Fibroblast of pulmonary artery (primary cell): ENCODE data around the gene CALHM5.

Experiments used
- DNase-seq: peaks from one replicate; pipeline ENCODE4 v3.0.0-alpha.2; 2010; ENCODE audit warnings: low read depth
- H3K4me3 ChIP-seq: replicated peaks from 2 replicates; pipeline ENCODE4 v1.5.1; 2011; ENCODE audit warnings: low read depth, mild to moderate bottlenecking, control low read depth, low read length, moderate library complexity
- TF ChIP-seq, protein P1 (sequence below): IDR thresholded peaks from 2 replicates; pipeline ENCODE4 v1.5.1; 2011; ENCODE audit warnings: mild to moderate bottlenecking, control low read depth, low read length, inconsistent platforms; ENCODE audit errors: missing control alignments

CALHM5 gene

DNA sequence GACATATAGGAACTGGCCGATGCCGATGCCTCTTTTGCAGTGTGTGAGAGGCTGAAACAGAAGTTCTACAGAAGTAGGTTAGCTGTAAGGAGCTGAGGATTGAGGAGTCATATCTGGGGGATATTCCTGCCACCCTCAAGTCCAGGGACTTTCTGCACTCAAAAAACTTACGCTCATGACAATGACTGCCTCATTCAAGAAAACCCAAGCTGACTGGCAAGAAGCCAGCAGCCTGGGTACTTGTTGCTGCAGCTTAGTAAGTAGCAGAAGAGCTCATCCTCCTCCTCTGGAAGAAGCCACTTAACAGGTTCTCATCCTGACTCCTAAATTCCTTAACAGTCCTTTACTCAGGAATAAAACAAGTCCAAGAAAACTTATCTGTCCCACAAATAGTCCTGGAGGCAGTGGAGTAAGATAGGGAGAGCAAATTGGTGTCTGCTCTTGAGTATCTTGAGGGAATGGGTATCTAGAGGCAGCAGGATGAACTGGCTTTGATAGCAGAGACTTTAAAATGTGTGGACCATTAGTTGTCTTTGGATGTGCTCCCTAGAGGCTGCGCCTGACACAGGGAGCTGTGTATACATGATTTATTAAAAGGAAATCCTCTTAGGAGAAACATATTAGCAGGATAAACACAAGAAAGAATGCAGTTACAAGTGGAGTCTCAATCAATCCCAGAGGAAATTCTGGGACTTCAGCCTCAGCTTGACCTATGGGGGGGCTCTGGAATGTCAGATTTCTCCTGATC, 7.4 kb downstream of the CALHM5 start:
- TF ChIP-seq, protein P1, sequence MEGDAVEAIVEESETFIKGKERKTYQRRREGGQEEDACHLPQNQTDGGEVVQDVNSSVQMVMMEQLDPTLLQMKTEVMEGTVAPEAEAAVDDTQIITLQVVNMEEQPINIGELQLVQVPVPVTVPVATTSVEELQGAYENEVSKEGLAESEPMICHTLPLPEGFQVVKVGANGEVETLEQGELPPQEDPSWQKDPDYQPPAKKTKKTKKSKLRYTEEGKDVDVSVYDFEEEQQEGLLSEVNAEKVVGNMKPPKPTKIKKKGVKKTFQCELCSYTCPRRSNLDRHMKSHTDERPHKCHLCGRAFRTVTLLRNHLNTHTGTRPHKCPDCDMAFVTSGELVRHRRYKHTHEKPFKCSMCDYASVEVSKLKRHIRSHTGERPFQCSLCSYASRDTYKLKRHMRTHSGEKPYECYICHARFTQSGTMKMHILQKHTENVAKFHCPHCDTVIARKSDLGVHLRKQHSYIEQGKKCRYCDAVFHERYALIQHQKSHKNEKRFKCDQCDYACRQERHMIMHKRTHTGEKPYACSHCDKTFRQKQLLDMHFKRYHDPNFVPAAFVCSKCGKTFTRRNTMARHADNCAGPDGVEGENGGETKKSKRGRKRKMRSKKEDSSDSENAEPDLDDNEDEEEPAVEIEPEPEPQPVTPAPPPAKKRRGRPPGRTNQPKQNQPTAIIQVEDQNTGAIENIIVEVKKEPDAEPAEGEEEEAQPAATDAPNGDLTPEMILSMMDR: no peak
- DNase-seq: no peak

DNA sequence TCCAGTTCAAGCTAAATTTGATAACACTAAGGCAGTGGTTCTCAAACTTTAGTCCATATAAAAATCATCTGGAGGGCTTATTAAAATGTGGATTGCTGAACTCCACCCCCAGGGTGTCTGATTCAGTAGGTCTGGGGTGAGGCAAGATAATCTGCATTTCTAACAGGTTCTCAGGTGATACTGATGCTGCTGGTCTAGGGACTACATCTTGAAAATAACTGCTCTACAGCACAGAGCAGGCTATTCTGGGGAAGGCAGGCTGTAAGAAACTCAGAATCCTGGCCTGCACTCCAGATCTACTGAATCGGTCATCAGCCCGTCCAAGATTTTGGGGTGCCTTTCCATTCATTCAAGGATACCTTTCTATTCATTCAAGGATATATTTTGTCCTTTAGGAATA, 11.5 kb downstream of the CALHM5 start:
- H3K4me3 ChIP-seq: no peak overlapping the region
- no peak for DNase-seq
- TF ChIP-seq, protein P1: no peak

More for the DNA sequence above, 7.4 kb downstream of the CALHM5 start:
- H3K4me3 ChIP-seq: no peak overlapping the region

DNA sequence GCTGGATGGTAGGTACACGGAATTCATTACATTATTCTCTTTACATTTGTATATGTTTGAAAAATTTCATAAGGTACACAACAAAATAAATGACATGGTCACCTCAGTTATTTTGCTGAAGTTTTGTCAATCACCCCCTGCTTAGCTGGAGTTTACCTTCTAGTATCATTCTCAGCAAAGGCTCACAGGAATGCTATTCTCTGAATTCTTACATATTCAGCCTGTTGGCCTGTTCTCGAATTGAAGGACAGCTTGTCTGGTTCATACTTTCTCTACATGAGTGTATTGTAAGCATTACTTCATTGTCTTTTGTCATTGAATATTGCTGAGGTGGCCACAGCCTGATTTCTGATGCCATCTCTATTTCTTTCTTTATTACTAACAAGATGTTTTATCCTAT, 12.8 kb downstream of the CALHM5 start:
- DNase-seq: no peak
- TF ChIP-seq, protein P1: no peak
- no peak overlapping the region for H3K4me3 ChIP-seq

DNA sequence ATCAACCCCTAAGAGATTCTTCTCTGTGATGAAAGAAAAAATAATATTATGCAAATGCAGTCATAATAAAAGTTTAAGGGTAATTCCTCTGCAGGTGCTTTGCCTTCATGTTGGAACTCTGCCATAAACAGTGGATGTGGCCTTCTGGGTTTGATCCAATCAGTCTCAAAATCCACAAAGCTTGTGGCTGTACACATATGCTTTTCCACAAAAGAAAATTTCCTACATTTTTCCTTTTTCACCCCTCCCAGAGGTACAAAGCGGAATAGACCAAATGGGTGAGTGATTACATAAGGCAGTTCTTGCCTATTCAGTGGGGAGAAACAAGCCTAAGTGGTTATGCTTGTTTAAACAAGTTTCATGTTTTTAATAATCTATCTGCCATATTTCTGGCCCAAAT, 16.7 kb downstream of the CALHM5 start:
- no peak for DNase-seq
- TF ChIP-seq, protein P1: no peak
- no peak overlapping the region for H3K4me3 ChIP-seq

DNA sequence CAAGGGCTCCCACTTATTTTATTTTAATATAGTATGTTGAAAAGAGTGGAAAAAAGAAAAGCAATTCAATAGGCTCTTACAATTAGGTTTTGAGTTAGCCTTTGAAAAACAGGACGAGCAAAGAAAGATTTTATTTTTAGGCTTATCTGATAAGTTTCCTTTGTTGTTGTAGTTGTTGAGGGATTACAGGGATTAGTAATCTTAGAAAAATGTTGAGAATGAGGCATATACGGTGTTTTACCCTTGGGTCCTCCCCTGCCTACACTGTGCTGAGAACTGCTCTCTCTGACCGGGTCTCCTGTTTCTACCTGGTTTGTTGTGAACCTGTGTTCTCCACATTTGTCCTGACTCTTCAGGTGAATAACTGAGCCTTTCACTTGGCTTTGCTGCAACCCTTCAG, 17.3 kb downstream of the CALHM5 start:
- DNase-seq: peak; percentile 59
- TF ChIP-seq, protein P1: no peak
- H3K4me3 ChIP-seq: no peak overlapping the region

DNA sequence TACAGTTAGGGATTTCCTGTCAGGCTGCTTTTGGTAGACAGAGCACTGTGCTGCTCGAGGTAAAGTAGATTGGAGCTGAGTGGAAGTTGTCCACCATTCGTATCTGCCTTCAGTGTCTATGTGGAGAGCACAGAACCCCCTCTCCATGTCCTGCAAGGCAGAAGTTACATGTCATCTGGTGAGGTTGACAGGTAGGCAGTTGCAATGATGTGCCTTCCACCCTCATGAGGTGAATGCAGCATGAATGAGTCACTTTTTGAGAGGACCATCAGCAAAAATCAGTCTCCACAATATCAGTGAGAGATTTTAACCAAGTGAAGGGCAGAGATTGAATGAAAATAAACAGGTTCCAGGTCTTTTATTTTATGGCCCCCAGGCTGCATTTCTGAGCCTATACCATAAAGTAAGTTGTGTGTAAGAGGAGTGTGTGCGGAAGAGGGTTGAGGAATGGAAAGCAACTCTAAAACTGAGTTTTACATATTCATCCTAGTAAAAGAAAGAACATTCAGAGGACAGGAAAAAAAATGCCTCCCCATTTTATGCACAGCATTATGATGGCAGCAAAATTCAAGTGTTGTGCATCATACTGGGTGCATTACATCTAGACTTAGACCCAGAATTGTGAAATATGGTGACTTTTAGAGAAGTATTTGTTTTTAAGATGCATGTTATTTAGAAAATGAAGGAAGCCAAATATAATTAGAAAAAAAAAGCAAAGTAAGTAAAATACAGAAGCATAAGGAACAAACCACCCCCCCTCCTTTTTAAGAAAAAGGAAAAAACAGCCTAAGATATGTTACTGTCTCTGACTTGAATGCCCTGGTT, 18.2 kb downstream of the CALHM5 start:
- TF ChIP-seq, protein P1: no peak
- H3K4me3 ChIP-seq: no peak overlapping the region
- DNase-seq: no peak
